Gastroesophageal sphincter (tissue), 4 donors: ENCODE results near the gene ACTL6B. TPM values are rescaled to one million over a fixed set of nuclear protein-coding genes. Genes with fewer than 3 reads are reported as not detected.
A peak's percentile ranks its signal among the peaks of the same experiment; 100 is the strongest.

Experiments
- ATAC-seq: fragments of 150-250 bp; one replicate; pipeline ENCODE4 v1.9.1; 2016; ENCODE audit warnings: mild to moderate bottlenecking, moderate library complexity
- H3K27ac ChIP-seq, 4 donors: fragments of 200-600 bp; sonication (generic) in 3 of 4; 1 replicate in 3 of 4; 2 replicates in 1 of 4; pipeline ENCODE4 v1.5.1; 2016 to 2019
- H3K27me3 ChIP-seq: fragments of 200-600 bp; sonication (generic); one replicate; pipeline ENCODE4 v1.5.1; 2019
- H3K36me3 ChIP-seq, 2 donors: fragments of 200-600 bp; sonication (generic); one replicate each; pipeline ENCODE4 v1.5.1; 2019; ENCODE audit warnings: control low read depth in 1 of 2
- H3K4me1 ChIP-seq, 3 donors: fragments of 200-600 bp; sonication (generic); 1 replicate in 2 of 3; 2 replicates in 1 of 3; pipeline ENCODE4 v1.5.1; 2016 to 2019; ENCODE audit warnings: control low read depth in 2 of 3
- H3K4me3 ChIP-seq, 2 donors: fragments of 200-600 bp; sonication (generic); one replicate each; pipeline ENCODE4 v1.5.1; 2019; ENCODE audit warnings: mild to moderate bottlenecking in 1 of 2, moderate library complexity in 1 of 2
- H3K9me3 ChIP-seq, 3 donors: fragments of 200-600 bp; sonication (generic); one replicate each; pipeline ENCODE4 v1.5.1; 2017 to 2019; ENCODE audit warnings: control low read depth in 2 of 3
- CTCF ChIP-seq, 4 experiments: fragments of 200-600 bp in 2 of 4; fragments of 450-650 bp in 2 of 4; sonication (generic) in 1 of 4; IDR thresholded peaks; one replicate each; pipeline ENCODE4 v1.5.1; 2017 to 2019; ENCODE audit warnings: antibody characterized with exemption in 4 of 4, mild to moderate bottlenecking in 2 of 4, moderate library complexity in 2 of 4
- EP300 ChIP-seq: sonication (generic); formaldehyde crosslinking; IDR thresholded peaks from one replicate; pipeline ENCODE4 v1.6.1; 2017; ENCODE audit warnings: antibody characterized with exemption, mild to moderate bottlenecking
- POLR2A ChIP-seq, 2 donors: fragments of 450-650 bp; IDR thresholded peaks; one replicate each; pipeline ENCODE4 v1.6.1; 2017; ENCODE audit warnings: antibody characterized with exemption in 2 of 2, mild to moderate bottlenecking in 2 of 2, moderate library complexity in 1 of 2
- POLR2AphosphoS5 ChIP-seq: sonication (generic); formaldehyde crosslinking; IDR thresholded peaks from one replicate; pipeline ENCODE4 v1.6.1; 2017; ENCODE audit warnings: antibody characterized with exemption
- WGBS, 2 donors: methylation state at CpG; one replicate each; pipeline ENCODE4 v1.1.5; 2018; ENCODE audit warnings: low coverage in 1 of 2; 5-methylcytosine and 5-hydroxymethylcytosine counted together
- total RNA-seq, 4 donors: library from RNA; depleted of rRNA; stranded (reverse); fragments of >200 nt; gene quantifications; one replicate each; pipeline ENCODE4 v1.1.0, GENCODE V29; 2016

Gene ACTL6B
- total RNA-seq, 4 donors from 2014 or later, result 2.2 TPM; not detected in 3

GRCh38 chr7:100689230-100690135 is 33.2 kb upstream of the ACTL6B start:
- no peak for ATAC-seq
- H3K27ac ChIP-seq, result no peak overlapping the region
- H3K9me3 ChIP-seq, result no peaks in the 10 kb centered on the region
- H3K36me3 ChIP-seq, result peaks cover 0 to 53% of the 10 kb centered on the region in 2 donors
- TF ChIP-seq CTCF (IDR thresholded peaks at IDR 0.05), result no peak
- TF ChIP-seq EP300, result no peak
- TF ChIP-seq POLR2AphosphoS5, result no peak
- TF ChIP-seq POLR2A (IDR thresholded peaks at IDR 0.05), result no peak
- 93% methylated on average over 2 to 4 of the region's 18 CpGs for WGBS, 2 donors
- H3K4me3 ChIP-seq, result no peak overlapping the region
- H3K4me1 ChIP-seq, result peaks cover 0 to 70% (median 43%) of the 10 kb centered on the region in 3 donors
- no peaks in the 10 kb centered on the region for H3K27me3 ChIP-seq

GRCh38 chr7:100688326-100688860 is 32.1 kb upstream of the ACTL6B start:
- WGBS, 2 donors, result 95% methylated on average over 4 of the region's 16 CpGs; no CpG with 5 or more reads in 1 of the 2 donors
- H3K27ac ChIP-seq, result peak overlapping the region in 2 of 4 donors; percentile 11 to 31
- ATAC-seq, result no peak
- H3K27me3 ChIP-seq, result no peaks in the 10 kb centered on the region
- no peak for TF ChIP-seq POLR2A (IDR thresholded peaks at IDR 0.05)
- no peak for TF ChIP-seq POLR2AphosphoS5
- TF ChIP-seq CTCF (IDR thresholded peaks at IDR 0.05), result no peak
- no peak for TF ChIP-seq EP300
- peaks cover 0 to 64% of the 10 kb centered on the region in 2 donors for H3K36me3 ChIP-seq
- H3K4me3 ChIP-seq, result no peak overlapping the region
- no peaks in the 10 kb centered on the region for H3K9me3 ChIP-seq
- H3K4me1 ChIP-seq, result peaks cover 0 to 69% (median 42%) of the 10 kb centered on the region in 3 donors

- no peak for TF ChIP-seq POLR2AphosphoS5
- TF ChIP-seq CTCF (IDR thresholded peaks at IDR 0.05), result no peak
- no peak overlapping the region for H3K4me3 ChIP-seq
- WGBS, 2 donors, result 79% methylated on average over 12 of the region's 25 CpGs; no CpG with 5 or more reads in 1 of the 2 donors
- no peaks in the 10 kb centered on the region for H3K27me3 ChIP-seq
- no peak for ATAC-seq
- peak overlapping the region in 1 of 4 donors; percentile 11 for H3K27ac ChIP-seq
- H3K9me3 ChIP-seq, result no peaks in the 10 kb centered on the region
- H3K36me3 ChIP-seq, result peaks cover 0 to 70% of the 10 kb centered on the region in 2 donors
- H3K4me1 ChIP-seq, result peaks cover 0 to 64% (median 38%) of the 10 kb centered on the region in 3 donors
These were observed 31.6 kb upstream of the ACTL6B start for GRCh38 chr7:100687751-100688300.

- WGBS, 2 donors, result 80 to 100% methylated on average over 1 to 2 of the region's 22 CpGs
- Histone ChIP-seq H3K4me1 (peaks cover 0 to 58% (median 32%) of the 10 kb centered on the region in 3 donors), H3K27ac (no peak overlapping the region), H3K36me3 (peaks cover 0 to 75% of the 10 kb centered on the region in 2 donors), H3K9me3 (no peaks in the 10 kb centered on the region), H3K27me3 (no peaks in the 10 kb centered on the region), H3K4me3 (no peak overlapping the region)
- no peak for ATAC-seq
- TF ChIP-seq POLR2A (IDR thresholded peaks at IDR 0.05) (no peak), CTCF (IDR thresholded peaks at IDR 0.05) (no peak), POLR2AphosphoS5 (no peak), EP300 (no peak)
These were observed 31.0 kb upstream of the ACTL6B start for GRCh38 chr7:100687261-100687660.
